Urothelium cell line (cell line): ENCODE data around the gene SNRPA.

ENCODE experiments used
- DNase-seq: peaks from one replicate; pipeline ENCODE4 v3.0.0; 2011; ENCODE audit warnings: low spot score, mixed read lengths
- FAIRE-seq: peaks from 2 replicates; lab custom pipeline; 2011; peaks lifted over from hg19 to GRCh38; lab: Jason Lieb, UNC

SNRPA gene

GRCh38 chr19:40799558-40800338 lies 48.7 kb downstream of the SNRPA start:
- peak; percentile 38 for DNase-seq

GRCh38 chr19:40800339-40800996 lies 49.5 kb downstream of the SNRPA start:
- no peak for DNase-seq
- no peak for FAIRE-seq

More at GRCh38 chr19:40799558-40800338, 48.7 kb downstream of the SNRPA start:
- FAIRE-seq = no peak

GRCh38 chr19:40800997-40801377 lies 50.0 kb downstream of the SNRPA start:
- FAIRE-seq (no peak), DNase-seq (no peak)

GRCh38 chr19:40801426-40802299 lies 50.7 kb downstream of the SNRPA start:
- DNase-seq (no peak), FAIRE-seq (no peak)

- DNase-seq = no peak
Measured at GRCh38 chr19:40802300-40803169, 51.5 kb downstream of the SNRPA start.

GRCh38 chr19:40803170-40803856 lies 52.3 kb downstream of the SNRPA start:
- FAIRE-seq (no peak), DNase-seq (no peak)

More at GRCh38 chr19:40802300-40803169, 51.5 kb downstream of the SNRPA start:
- FAIRE-seq = no peak

- FAIRE-seq (no peak), DNase-seq (no peak)
Measured at GRCh38 chr19:40803857-40804782, 53.1 kb downstream of the SNRPA start.

GRCh38 chr19:40804783-40805242 lies 53.8 kb downstream of the SNRPA start:
- FAIRE-seq (peak; percentile 40), DNase-seq (no peak)

GRCh38 chr19:40805258-40805868 lies 54.4 kb downstream of the SNRPA start:
- DNase-seq = no peak
- FAIRE-seq = no peak

GRCh38 chr19:40806423-40807146 lies 55.6 kb downstream of the SNRPA start:
- DNase-seq (peak; percentile 71), FAIRE-seq (no peak)

GRCh38 chr19:40807147-40808020 lies 56.4 kb downstream of the SNRPA start:
- no peak for DNase-seq
- FAIRE-seq = no peak

- DNase-seq = no peak
- no peak for FAIRE-seq
Measured at GRCh38 chr19:40808021-40808325, 57.0 kb downstream of the SNRPA start.

GRCh38 chr19:40808497-40808896 lies 57.5 kb downstream of the SNRPA start:
- DNase-seq (no peak), FAIRE-seq (no peak)

- no peak for DNase-seq
- no peak for FAIRE-seq
Measured at GRCh38 chr19:40809358-40810086, 58.5 kb downstream of the SNRPA start.

GRCh38 chr19:40810160-40810559 lies 59.2 kb downstream of the SNRPA start:
- FAIRE-seq (no peak), DNase-seq (no peak)
